MCF 10A (cell line): ENCODE results near the gene CAMK2G. TPM values are rescaled to one million over a fixed set of nuclear protein-coding genes. Genes with fewer than 3 reads are reported as not detected.

Experiments
- BruUV-seq: library from RNA; stranded (reverse); fragments of 400-500 nt; replicated peaks from 2 replicates; lab custom pipeline; 2021; lab: Mats Ljungman, UMichigan
- CTCF ChIA-PET: fragments of 300-600 bp; sonication (Branson Sonifier 250); formaldehyde crosslinking; extraction: SDS; loops from one replicate; lab custom pipeline; 2021; ENCODE audit warnings: antibody characterized with exemption, inconsistent platforms; lab: Yijun Ruan, JAX
- POLR2A ChIA-PET: fragments of 300-600, 350-650 bp; sonication (Branson Sonifier 250); formaldehyde crosslinking; extraction: SDS; loops from one replicate; lab custom pipeline; 2020; ENCODE audit warnings: antibody characterized with exemption, inconsistent platforms; lab: Yijun Ruan, JAX
- DNase-seq: peaks from one replicate; pipeline ENCODE4 v3.0.0-alpha.2; 2018; ENCODE audit not compliant: unreplicated experiment
- H3K27ac Mint-ChIP-seq: one replicate; pipeline ENCODE4 v1.8.0; 2022; ENCODE audit warnings: mild to moderate bottlenecking, low read depth, mixed read lengths; ENCODE audit not compliant: unreplicated experiment
- H3K27me3 Mint-ChIP-seq: one replicate; pipeline ENCODE4 v1.8.0; 2022; ENCODE audit warnings: mixed read lengths; ENCODE audit not compliant: insufficient read depth, unreplicated experiment
- H3K36me3 Mint-ChIP-seq: one replicate; pipeline ENCODE4 v1.8.0; 2022; ENCODE audit warnings: mild to moderate bottlenecking, moderate library complexity, mixed read lengths; ENCODE audit not compliant: insufficient read depth, unreplicated experiment
- H3K4me1 Mint-ChIP-seq: one replicate; pipeline ENCODE4 v1.8.0; 2022; ENCODE audit warnings: mixed read lengths; ENCODE audit not compliant: insufficient read depth, unreplicated experiment
- H3K4me3 Mint-ChIP-seq: one replicate; pipeline ENCODE4 v1.8.0; 2022; ENCODE audit warnings: mild to moderate bottlenecking, moderate library complexity, mixed read lengths; ENCODE audit not compliant: unreplicated experiment
- H3K9me3 Mint-ChIP-seq: one replicate; pipeline ENCODE4 v1.8.0; 2022; ENCODE audit warnings: mixed read lengths; ENCODE audit not compliant: unreplicated experiment
- intact Hi-C: fragments of 100-400 bp; cut with micrococcal nuclease; formaldehyde crosslinking; loops from 2 replicates; pipeline ENCODE4 v1.14.1; 2022
- total RNA-seq: library from RNA; stranded (reverse); gene quantifications from 2 replicates; pipeline ENCODE4 v1.2.3, GENCODE V29; 2022
- TF ChIP-seq, protein P1 (sequence below): fragments of 200-600 bp; IDR thresholded peaks from one replicate; pipeline ENCODE4 v1.8.0; 2022; ENCODE audit warnings: antibody characterized with exemption, mild to moderate bottlenecking; ENCODE audit not compliant: unreplicated experiment

CAMK2G gene
- total RNA-seq, 1 experiment from 2014 or later, result 10.9 TPM

DNA sequence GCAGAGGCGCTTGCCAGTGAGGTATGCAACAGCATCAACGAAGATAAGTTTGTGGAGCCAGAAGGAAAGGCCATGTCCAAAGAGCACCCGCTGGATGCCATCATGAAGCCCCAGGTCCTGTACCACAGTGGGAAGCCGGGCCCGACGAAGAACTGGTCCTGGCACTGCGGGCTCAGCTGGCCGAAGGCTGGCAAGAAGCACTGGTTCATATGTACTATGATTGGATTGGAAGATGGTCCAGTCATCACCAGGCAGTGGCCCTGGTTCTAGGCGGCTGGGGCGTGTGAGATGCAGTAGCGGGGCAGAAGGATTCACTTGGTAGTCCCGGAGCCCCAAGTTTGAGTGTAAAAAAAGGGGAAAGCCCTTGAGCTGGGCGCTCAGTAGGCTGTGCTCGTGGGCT lies 66.9 kb downstream of the CAMK2G start:
- no peak overlapping the region for H3K27ac Mint-ChIP-seq
- peaks cover 54% of the 10 kb centered on the region for H3K36me3 Mint-ChIP-seq
- peaks cover 11% of the 10 kb centered on the region for H3K4me1 Mint-ChIP-seq
- ChIA-PET CTCF (interaction anchor here (1.1 kb wide), 1 partner anchor 41 kb away, joined by 3 read pairs; no protein-coding TSS in a partner anchor), POLR2A (no interaction called here)
- TF ChIP-seq, protein P1, sequence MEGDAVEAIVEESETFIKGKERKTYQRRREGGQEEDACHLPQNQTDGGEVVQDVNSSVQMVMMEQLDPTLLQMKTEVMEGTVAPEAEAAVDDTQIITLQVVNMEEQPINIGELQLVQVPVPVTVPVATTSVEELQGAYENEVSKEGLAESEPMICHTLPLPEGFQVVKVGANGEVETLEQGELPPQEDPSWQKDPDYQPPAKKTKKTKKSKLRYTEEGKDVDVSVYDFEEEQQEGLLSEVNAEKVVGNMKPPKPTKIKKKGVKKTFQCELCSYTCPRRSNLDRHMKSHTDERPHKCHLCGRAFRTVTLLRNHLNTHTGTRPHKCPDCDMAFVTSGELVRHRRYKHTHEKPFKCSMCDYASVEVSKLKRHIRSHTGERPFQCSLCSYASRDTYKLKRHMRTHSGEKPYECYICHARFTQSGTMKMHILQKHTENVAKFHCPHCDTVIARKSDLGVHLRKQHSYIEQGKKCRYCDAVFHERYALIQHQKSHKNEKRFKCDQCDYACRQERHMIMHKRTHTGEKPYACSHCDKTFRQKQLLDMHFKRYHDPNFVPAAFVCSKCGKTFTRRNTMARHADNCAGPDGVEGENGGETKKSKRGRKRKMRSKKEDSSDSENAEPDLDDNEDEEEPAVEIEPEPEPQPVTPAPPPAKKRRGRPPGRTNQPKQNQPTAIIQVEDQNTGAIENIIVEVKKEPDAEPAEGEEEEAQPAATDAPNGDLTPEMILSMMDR, result no peak
- no TSS peak for BruUV-seq
- no peak for DNase-seq
- intact Hi-C loops, result no loop called here
- H3K9me3 Mint-ChIP-seq, result no peaks in the 10 kb centered on the region
- H3K27me3 Mint-ChIP-seq, result no peaks in the 10 kb centered on the region
- H3K4me3 Mint-ChIP-seq, result no peak overlapping the region

DNA sequence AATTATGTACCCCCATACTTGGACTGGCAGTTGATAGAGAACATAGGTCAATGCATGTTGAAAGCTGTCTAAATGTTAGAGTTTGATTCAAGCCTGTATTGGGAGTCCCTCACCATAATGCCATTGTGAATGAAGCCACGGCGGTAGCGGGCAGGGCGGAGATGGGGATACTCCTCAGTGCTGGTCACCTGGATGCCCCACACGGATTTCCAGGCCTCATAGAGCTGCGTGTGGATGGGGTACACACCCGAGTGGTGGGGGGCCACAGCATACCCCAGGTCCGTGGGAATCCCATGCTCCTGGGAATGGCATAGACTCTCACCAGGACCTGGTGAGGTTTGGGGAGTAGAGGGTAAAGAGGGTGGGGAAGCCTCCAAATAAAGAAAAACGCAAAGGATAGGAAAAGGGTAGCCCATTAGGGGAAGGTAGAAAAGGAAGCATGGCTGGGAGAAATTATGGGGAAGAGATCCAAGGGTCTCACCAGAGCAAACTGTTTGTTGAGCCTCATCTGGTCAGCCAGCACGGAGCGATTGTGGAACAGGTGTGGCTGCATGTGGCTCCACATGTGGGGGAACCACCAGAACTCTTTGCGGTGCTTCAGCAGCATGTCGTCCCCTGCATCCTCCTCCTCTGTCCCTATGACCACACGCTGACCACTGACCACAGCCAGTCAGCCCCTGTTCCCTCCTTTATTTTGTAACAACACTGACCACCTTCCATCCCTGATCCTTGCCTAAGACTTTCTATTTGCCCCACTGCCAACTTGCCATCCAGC lies 68.0 kb downstream of the CAMK2G start:
- no TSS peak for BruUV-seq
- no peak for DNase-seq
- Mint-ChIP-seq H3K9me3 (no peaks in the 10 kb centered on the region), H3K36me3 (peaks cover 60% of the 10 kb centered on the region), H3K4me3 (no peak overlapping the region), H3K27me3 (no peaks in the 10 kb centered on the region), H3K27ac (peak overlapping the region; percentile 20), H3K4me1 (peaks cover 11% of the 10 kb centered on the region)
- ChIA-PET POLR2A (interaction anchor here (0.6 to 1.6 kb wide), 3 partner anchors 11 to 136 kb away, joined by 3 to 4 read pairs (median 3); no protein-coding TSS in a partner anchor), CTCF (no interaction called here)
- TF ChIP-seq, protein P1, result no peak
- intact Hi-C loops, result no loop called here

DNA sequence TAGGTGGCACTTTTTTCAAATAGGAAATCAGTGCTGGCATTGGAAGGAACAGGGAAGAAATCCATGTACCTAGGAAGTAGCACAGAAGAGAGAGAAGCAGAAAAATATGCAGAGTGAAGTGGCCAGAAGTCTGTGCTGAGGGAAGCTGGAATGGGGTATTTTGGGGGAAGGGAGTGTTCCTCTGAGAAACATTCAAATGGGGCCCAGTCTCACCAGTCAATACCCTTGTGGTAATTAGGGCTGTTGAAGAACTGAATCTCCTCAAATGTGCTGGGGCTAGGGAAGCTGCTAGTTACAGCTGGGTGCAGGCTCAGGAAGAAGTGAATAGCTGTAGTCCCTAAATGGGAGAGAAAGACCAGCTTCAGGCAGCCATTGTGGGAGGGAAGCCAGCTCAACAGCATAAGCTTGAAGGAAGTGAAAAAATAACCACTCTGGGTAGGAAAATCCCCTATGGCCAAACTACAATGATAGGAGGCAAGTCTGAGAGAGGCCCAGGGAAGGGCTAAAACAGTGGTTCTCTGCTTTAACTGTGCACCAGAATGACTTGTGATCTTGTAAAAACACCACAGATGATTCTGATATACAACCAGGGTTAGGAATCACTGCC lies 70.6 kb downstream of the CAMK2G start:
- Mint-ChIP-seq H3K4me1 (peaks cover 11% of the 10 kb centered on the region), H3K9me3 (no peaks in the 10 kb centered on the region), H3K27me3 (no peaks in the 10 kb centered on the region), H3K27ac (no peak overlapping the region), H3K36me3 (peaks cover 72% of the 10 kb centered on the region), H3K4me3 (no peak overlapping the region)
- DNase-seq, result no peak
- ChIA-PET POLR2A (interaction anchor here (0.7 to 1.2 kb wide), 3 partner anchors 17 to 61 kb away, joined by 3 to 4 read pairs (median 3); no protein-coding TSS in a partner anchor), CTCF (interaction anchor here (1.0 kb wide), 1 partner anchor 24 kb away, joined by 3 read pairs; no protein-coding TSS in a partner anchor)
- BruUV-seq, result no TSS peak
- TF ChIP-seq, protein P1, result no peak
- intact Hi-C loops, result no loop called here
